Astrocyte of the spinal cord (primary cell): ENCODE data around the gene DENND6B.
A peak's percentile ranks its signal among the peaks of the same experiment; 100 is the strongest.

Experiments
- DNase-seq: peaks from one replicate; pipeline ENCODE4 v3.0.0; 2011; ENCODE audit warnings: low read depth, low spot score
- H3K4me3 ChIP-seq: 2 replicates; pipeline ENCODE4 v1.5.1; 2011; ENCODE audit warnings: low read depth, mild to moderate bottlenecking, low read length, moderate library complexity
- CTCF ChIP-seq: IDR thresholded peaks from 2 replicates; pipeline ENCODE4 v1.5.1; 2012; ENCODE audit warnings: low read depth, mild to moderate bottlenecking, low read length, inconsistent platforms
- in situ Hi-C: cut with HindIII; loops from 2 replicates; pipeline ENCODE4 v1.10.0; 2017; ENCODE audit warnings: low sequenced_read_pairs

DENND6B gene

GRCh38 chr22:50293441-50294318 is 33.1 kb downstream of the DENND6B start:
- H3K4me3 ChIP-seq: no peak overlapping the region
- in situ Hi-C loops: no loop called here
- no peak for TF ChIP-seq CTCF
- peak; percentile 65 for DNase-seq

GRCh38 chr22:50292643-50293440 is 34.0 kb downstream of the DENND6B start:
- H3K4me3 ChIP-seq: peak overlapping the region; percentile 13
- no peak for TF ChIP-seq CTCF
- in situ Hi-C loops: no loop called here
- no peak for DNase-seq

GRCh38 chr22:50289942-50290630 is 36.7 kb downstream of the DENND6B start:
- no peak for DNase-seq
- no peak overlapping the region for H3K4me3 ChIP-seq
- in situ Hi-C loops: no loop called here

GRCh38 chr22:50289151-50289941 is 37.5 kb downstream of the DENND6B start:
- no peak for TF ChIP-seq CTCF
- in situ Hi-C loops: no loop called here
- DNase-seq: no peak
- H3K4me3 ChIP-seq: no peak overlapping the region

More at GRCh38 chr22:50289942-50290630, 36.7 kb downstream of the DENND6B start:
- TF ChIP-seq CTCF: no peak

GRCh38 chr22:50287731-50288130 is 39.1 kb downstream of the DENND6B start:
- in situ Hi-C loops: no loop called here
- TF ChIP-seq CTCF: no peak
- no peak for DNase-seq
- H3K4me3 ChIP-seq: no peak overlapping the region
